NCI-H2227 (cell line): Measurements from ENCODE around the gene CNPY1.
"Not testable (repeated sequence)": the region's sequence is repeated elsewhere in the genome, so short reads cannot be mapped to it uniquely, and the experiment has no call there.

ENCODE experiments used
- DNase-seq: peaks from one replicate; lab custom pipeline; 2025; ENCODE audit not compliant: unreplicated experiment; lab: John Stamatoyannopoulos, UW

Gene CNPY1

DNA sequence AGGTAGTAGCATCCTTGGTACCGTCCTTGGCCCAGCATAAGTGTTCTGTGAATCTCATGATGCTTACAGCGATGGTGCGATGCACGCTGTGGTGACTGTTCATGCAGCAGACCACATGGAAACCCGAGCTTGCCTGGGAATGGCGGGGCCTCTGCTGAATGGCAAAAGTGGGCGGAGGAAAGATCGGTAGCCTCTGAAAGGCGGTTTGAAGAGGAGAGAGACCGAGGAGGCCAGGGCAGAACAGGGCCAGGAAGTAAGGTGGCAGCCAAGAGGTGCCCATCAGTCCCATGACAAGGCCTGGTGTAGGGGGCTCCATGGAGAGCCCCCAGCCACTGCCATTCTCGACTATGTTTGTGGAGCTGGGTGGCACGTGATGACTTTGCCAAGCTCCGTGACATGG is 33.2 kb upstream of the CNPY1 start:
- DNase-seq: no peak

DNA sequence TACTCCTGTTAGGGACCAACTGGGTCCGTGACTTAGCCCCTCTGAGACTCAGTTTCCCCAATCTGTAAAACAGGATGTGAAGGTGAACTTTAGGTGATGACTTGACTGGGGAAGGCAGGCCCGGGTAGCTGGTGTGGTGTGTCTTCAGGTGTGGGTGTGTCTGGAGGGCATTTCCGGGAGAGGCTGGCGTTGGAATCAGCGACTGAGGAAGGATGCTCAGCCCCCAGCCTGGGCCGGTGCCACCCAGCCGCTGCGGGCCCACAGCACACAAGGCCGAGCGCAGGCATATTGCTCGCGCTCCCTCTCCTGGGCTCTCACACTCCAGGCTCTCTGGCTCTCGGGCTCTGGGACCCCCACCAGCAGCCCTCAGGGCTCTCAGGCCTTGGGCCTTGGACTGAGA is 31.7 kb upstream of the CNPY1 start:
- no peak for DNase-seq

DNA sequence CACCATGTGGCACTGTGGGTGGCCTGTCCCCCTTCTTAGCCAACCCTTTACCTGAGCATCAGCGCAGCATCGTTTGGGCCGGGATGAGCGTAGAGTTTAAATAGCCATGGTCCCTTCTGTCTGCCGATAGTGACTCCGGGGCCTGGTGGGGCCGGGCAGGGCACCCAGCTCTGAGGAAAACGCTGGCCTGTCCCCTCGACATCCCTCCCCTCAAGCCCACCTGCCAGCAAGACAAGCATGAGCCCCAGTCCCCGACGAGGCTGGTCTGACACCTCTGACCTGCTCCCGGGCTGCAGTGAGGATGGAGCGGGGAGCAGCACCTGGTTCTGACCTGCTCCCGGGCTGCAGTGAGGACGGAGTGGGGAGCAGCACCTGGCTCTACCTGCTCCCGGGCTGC is 31.1 kb upstream of the CNPY1 start:
- DNase-seq: no peak

DNA sequence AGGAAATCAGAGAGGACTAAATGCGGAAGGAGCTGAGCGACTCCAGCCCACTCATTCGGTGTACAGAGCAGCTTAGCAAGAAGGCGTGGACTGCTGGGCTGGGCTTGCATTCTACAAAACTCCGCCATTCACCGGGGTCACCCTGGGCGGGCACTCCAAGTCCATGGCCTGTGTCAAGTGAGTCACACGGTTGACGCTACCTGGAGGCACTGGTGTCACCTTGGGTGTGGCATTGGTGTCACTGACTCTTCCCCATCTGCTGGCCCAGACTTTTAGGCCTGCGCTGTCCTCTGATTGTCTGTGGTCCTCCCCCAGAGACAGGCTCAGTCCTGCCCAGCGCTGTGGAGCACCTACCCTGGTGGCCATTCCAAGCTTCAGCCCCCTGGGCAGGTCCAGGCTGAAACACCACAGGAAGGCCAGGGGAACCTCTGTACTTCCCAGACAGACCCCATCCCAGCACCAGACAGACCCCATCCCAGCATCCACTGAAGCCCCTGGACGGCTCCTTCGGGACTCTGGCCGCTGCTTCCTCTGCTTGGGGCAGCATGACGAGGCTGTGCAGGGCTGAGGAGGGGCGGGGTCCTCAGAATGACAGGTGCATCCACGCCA is 30.6 kb upstream of the CNPY1 start:
- no peak for DNase-seq

DNA sequence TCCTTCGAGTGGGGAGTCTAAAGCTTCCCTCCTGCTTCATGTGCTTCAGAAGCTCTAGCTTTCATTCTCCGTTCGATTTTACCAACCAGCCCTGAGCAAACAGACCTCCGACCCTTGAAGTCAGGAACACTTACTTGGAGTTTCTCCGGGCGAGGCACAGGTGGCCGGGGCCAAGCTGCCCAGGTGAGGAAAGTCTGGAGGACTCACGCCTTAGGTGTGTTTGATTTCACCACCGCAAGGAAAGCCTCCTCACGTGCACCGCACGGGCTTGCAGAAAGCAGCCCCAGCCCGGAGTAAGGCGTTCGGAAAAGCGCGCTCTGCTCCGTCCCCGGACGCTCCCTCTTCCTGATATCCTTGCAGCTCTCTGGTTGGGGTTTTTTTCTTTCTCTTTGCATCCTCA is 30.1 kb upstream of the CNPY1 start:
- DNase-seq: no peak

DNA sequence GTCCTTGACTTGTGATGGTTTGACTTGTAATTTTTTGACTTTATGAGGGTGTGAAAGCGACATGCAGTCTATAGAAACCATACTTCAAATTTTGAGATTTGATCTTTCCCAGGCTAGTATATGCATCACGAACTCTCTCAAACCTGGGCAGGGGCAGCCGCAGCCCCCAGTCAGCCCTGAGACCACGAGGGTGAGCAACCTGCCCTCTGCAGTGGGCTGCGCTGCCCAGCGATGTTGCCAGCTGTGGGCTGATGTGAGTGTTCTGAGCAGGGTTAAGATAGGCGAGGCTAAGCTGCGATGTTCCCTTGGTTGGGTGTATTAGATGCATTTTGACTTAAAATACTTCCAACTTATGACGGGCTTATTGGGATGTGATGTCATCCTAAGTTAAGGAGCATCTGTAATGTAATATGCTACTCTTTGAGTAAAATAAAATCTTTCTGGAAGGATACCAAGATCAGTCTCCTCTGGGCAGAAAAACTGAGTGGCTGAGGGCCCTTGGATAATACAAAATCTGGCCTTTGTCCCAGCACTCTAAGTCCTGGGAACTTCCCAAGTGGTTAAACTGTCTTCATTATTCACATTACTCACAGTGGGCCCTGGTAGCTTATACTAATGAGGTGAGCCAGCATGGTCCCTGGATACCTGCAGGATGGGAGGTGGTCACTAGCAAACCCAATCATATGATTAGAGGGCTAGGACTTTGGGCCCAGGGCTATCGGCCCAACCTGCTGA is 28.4 kb upstream of the CNPY1 start:
- no peak for DNase-seq

DNA sequence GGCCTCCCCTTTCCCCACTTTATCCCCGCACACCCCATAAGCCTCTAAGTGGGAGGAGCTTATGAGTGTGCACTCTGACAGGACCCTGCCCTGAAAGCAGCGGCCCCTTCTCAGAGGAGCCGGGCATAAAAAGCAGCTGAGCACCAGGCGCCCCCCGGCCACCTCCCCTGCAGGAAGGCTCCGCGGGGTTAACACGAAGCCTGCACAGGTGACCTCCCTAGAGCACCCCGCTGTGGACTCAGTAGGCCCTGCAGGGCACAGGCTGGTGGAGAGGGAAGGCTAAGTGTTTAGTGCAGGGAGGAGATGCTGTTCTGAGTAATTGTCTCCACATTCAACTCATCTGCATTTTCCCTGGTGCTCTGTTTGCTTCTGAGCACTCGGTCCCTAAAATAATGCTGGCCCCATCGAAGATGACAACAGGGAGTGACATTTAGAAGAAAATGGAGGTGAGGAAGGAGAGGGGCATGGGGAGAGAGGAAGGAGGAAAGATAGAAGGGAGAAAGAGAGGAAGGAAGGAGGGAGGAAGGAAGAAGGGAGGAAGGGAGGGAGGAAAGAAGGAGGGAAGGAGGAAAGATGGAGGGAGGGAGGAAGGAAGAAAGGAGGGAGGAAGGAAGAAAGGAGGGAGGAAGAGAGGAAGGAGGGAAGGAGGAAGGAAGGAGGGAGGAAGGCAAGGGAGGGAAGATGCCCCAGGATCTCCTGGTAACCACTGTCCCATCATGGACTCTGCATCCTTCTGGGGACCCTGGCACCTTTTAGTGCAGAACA is 25.4 kb upstream of the CNPY1 start:
- no peak for DNase-seq

DNA sequence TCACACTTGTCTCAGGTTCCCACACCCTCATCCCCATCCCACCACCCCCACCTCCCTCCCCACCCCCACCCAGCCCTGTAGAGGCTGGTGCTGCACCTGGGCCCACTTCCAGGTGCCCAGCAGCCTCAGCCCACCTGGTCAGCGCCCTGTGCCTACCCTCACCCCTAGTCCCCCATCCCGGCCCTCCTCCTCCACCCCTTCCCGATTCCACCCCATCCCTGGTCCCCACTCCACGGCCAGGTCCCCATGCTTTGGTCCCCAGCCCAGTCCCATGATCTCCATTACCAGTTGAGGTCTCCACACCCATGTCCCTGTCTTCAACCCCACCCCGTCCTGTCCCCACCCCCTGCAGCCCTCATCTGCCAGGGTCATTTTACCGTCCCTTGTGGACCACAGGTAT is 24.6 kb upstream of the CNPY1 start:
- DNase-seq: no peak

DNA sequence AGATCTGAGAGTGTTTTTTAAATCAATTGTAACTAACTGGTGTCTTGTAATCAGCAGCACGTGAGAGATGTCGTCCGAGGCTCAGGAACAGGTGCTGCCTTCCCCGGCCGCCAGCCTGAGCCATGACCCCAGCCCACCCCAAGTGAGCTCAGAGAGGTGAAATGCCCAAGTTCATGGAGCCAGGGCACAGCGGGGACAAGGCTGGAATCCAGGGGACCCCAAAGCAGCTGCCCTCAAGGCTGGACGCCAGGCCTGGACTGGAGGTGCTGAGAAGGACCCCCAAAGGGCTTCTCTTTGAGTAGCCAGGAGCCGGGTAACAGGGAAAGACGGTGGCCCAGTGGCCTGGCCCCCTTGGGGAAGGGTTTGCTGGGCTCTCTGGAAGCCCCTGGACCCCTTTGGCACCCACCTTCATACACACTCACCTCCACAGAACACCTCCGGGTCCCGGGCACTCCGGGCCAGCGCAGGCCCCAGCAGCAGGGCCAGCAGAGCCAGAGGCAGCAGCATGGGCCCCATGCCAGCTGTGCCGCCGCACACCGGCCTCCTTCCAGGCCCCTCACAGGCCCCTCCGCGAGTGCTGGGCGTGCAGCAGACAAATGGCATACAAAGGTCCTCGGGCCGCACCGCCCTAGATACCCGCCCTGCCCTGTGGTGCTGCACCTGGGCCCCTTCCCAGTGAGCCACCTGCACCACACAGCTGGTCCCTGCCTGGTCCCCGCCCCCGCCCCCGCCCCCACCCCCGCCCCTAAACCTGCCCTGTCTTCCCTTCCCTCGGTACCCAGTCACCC is 24.0 kb upstream of the CNPY1 start:
- DNase-seq: no peak

DNA sequence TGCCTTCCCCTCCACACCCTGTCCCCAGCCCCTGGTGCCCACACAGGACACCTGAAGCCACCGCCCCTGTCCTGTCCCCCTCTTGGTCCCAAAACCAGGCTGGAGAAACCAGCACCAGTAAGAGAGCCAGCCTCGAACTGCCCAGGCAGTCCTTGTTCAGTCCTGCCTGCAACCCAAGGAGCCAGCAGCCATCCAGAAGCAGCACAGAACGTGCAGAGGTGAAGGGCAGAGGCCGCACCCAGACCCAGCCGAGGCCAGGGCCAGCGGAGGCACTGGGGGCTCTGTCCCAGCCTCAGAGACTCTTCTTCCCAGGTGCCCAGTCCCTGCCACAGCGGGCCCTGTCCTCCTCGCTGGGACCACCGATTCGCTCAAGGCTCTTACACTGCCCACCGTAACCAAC is 23.3 kb upstream of the CNPY1 start:
- no peak for DNase-seq

DNA sequence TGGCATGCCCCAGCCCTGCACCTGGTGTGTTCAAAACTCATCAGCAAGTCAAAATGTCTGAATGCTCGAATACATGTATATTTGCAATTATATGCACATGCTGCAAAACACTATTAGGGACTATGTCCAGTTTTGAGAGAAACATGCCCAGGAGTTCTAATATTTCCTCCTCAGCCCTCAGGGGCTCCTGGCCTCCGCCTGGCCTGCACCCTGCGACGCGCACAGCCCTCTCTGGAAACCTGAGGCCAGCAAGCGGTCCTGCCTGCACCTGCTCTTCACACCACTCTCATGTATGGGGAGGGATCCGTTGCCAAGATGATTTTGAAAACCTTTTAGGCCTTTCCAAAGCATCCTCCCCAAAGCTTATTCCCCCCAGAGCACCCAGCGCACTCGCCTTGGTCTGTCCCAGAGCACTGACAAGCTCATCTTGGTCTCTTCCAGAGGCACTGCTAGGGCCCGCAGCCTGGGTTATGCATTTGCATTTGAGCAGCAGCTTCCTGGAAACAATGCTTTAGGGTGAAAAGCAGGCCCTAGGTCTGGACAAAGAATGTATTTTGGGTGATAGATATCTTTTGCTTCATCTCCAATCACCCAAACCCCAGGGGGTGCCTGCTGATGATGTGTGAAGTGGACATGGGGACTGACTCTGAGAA is 22.6 kb upstream of the CNPY1 start:
- DNase-seq: no peak

DNA sequence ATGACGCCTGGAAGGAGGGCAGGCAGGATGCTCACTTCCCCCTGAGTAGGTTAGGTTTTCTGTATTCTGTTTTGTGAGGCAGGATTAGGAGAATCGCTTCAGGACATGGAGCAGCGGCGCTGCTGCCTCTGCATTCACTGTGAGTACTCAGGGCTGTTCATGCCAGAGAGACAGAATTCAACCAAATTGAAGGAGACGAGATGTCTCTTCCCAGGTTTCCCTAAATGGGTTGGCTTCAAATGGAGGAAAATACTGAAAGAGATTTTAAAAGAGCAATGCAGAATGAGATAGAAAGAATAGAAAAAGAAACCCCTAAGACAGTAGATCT is 21.9 kb upstream of the CNPY1 start:
- DNase-seq: no peak

DNA sequence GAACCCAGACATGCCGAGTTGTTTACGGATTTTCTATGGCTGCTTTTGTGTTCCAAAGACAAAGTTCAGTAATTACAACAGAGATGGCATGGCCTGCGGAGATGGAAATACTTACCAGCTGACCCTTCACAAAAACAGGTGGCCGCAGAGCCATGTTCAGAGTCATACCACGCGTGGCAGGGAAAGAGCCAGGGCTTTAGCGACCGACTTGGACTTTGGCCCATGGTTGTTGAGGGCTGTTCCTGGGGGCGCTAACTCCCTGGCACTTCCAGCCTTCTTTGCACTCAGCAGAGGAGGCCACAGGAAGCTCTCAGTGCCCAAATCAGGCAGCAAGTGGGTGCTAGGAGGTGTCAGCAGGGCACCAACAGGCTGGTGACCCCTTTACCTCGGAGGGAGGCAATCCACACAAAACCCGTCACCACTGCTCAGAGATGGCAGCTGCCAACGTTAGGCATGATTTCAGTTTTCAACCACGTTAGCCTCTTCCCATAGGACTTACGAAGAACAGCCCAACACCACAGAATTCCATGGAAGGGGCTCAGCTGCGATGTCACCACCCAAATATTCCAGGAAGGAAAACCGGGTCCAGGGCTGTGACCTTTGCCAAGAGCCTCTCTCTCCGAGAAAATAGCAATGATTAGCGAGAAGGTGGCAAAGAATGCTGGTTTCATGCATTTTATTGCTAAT is 21.4 kb upstream of the CNPY1 start:
- no peak for DNase-seq

DNA sequence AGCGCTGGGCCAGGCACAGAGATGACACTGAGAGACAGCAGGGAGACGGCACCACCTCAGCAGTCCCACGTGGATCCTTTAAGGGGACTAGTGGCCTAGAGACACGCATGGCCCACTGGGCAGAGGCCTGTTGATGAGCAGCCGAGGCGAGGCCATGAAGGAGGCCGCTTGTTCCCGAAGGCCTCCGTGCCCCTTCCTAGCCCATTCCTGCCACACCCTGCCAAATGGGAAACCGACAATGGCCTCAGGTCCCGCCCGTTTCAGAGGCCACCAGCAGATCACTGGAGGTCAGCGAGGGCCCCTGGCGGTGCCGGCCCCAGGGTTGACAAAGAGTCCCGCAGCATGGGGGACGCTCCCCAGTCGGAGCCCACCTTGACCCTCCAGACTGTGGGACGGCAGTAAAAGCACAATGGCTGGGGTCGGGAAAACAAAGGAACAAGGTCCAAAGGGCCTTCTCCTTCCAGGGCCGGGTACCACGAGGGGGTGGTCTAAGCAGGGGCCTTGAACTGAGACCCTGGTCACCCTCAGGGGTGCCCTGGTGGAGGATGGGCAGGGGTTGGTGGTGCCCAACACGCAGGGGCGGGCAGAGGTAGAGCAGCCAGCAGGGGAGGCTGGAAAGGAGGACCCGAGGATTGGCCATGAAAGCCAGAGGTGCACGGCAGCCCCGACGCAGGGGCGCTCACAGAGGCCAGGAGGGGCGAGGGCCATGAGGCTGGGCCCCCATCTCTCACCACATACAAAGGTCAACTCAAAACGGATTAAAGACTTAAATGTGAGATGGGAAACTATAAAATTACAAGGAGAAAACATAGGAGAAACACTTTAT is 19.9 kb upstream of the CNPY1 start:
- no peak for DNase-seq

DNA sequence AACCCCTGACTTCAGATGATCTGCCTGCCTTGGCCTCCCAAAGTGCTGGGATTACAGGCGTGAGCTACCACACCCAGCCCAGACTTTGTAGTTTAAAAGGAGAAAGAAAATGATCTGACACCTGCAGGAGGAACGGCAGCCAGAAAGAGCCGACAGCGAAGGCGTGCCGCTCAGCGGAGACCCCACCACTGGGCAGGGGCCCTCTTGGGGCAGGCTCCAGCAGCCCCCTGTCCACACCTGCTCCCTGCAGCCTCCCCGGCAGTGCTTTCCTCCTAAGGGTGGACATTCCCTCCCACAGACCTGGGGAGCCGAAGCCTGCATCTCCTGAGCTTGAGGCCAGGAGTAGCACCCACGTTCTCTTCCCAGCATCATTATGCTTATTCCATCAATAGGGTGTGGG is 19.2 kb upstream of the CNPY1 start:
- DNase-seq: no peak

DNA sequence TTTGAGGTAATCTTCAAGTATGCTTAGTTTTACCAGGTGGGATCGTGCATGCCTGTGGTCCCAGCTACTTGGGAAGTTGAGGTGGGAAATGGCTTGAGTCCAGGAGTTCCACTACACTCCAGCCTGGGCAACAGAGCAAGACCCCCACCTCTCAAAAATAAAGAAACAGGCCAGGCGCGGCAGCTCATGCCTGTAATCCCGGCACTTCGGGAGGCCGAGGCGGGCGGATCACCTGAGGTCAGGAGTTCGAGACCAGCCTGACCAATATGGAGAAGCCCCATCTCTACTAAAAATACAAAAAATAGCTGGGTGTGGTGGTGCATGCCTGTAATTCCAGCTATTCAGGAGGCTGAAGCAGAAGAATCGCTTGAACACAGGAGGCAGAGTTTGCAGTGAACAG is 16.6 kb upstream of the CNPY1 start:
- DNase-seq: not testable (repeated sequence)

DNA sequence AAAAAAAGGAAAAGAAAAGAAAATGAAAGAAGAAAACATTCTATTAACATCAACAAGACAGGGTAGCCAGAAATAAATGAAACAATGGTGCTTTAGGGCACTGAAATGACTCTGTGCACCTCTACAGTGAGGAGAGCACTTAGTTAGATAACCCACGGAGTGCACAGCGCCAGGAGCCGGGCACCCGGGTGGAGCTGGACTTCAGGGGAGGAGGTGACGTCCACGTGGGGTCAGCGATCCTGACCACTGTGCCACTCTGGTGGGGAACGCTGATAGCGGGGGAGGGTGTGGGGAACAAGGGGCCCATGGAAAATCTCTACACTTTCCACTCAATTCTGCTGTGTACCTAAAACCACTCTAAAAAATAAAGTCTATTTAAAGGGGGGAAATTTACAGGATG is 15.7 kb upstream of the CNPY1 start:
- DNase-seq: no peak

DNA sequence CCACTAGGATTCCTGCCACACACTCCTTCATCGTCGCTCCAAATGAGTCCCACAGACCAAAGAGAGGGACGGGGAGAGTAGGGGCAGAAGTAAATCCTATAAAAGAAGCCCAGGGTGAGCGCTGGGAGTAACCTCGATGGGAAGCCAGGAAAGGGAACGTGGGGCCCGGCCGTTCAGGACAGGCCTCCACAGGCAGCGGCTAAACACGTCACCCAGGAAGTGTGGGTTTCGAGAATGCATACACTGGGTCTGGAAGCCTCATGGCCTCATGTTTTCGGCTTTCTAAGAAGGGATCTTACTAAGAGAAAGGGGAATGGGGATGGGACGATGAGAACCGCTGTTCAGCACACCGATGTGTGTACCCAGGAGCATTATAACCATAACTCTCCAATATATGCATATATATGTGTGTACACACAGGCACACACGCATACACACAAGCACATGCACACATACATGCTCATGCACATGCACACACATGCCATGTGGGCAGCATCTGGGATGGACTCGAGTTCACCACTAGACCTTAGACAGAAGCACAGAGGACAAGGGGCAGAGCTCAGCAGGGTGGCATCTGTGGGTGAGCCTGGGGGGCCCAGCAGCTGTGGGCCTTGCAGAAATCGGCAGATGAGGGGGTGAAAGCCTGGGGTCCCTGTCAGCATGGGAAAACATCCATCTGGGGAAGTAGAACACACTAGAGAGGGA is 14.8 kb upstream of the CNPY1 start:
- no peak for DNase-seq

DNA sequence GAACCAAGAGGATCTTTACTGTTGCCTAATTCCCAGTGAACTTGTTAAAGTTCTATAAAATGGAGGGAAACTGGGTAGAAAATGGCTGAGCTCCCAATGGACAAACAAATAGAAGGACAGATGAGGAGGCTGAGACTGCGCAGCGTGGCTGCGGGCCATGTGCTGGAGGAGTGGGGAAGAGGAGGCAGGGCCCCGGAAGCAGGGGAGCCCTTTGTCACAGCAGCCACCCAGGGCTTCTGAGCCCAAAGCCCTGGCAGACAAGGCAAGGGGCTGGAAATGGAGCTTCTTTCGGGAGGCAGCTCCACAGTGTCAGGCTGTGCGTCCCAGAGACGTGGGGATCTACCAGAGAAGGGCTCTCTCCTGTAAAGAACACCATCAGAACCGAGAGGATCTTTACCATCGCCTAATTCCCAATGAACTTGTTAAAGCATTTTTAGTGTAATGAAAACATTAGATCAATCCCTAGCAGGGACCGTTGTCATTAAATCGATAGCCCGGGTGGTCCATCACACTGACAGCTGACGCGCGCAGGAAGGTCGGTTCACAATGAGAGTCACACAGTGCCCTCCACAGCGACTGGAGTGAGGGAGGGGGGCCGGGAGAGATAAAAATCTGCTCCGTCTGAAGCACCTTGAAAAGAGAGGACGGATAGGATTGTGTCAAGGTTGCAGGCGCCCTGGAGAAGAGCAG is 14.0 kb upstream of the CNPY1 start:
- no peak for DNase-seq
